Cardiac muscle cell (in vitro differentiated cells and primary cell): ENCODE measurements around the gene RANBP3. TPM values are rescaled to one million over a fixed set of nuclear protein-coding genes. Genes with fewer than 3 reads are reported as not detected.
A peak's percentile ranks its signal among the peaks of the same experiment; 100 is the strongest.

Source experiments
- DNase-seq, 2 donors: peaks; one replicate each; pipeline versions ENCODE4 v3.0.0 to v3.0.0-alpha.2; 2010 to 2017; ENCODE audit warnings: low read depth in 1 of 2, low spot score in 1 of 2
- H3K27ac ChIP-seq: fragments of 200-600 bp; sonication (generic); 2 replicates; pipeline ENCODE4 v1.5.1; 2016
- H3K27me3 ChIP-seq: fragments of 200-600 bp; sonication (generic); 2 replicates; pipeline ENCODE4 v1.6.0; 2016; ENCODE audit warnings: control low read depth
- H3K36me3 ChIP-seq: fragments of 200-600 bp; sonication (generic); 2 replicates; pipeline ENCODE4 v1.5.1; 2016; ENCODE audit warnings: control low read depth
- H3K4me1 ChIP-seq: fragments of 200-600 bp; sonication (generic); 2 replicates; pipeline ENCODE4 v1.8.1; 2017; ENCODE audit warnings: low read depth, mild to moderate bottlenecking, mixed run types
- H3K4me3 ChIP-seq: fragments of 200-600 bp; sonication (generic); 2 replicates; pipeline ENCODE4 v1.5.1; 2016; ENCODE audit warnings: mild to moderate bottlenecking
- H3K9me3 ChIP-seq: fragments of 200-600 bp; sonication (generic); 2 replicates; pipeline ENCODE4 v1.5.1; 2017; ENCODE audit warnings: low read depth, mild to moderate bottlenecking, control low read depth
- polyA plus RNA-seq: library from polyadenylated mRNA; unstranded; fragments of >200 nt; fragmentation: Nextera tagmentation; extraction: Ambion mirVana; gene quantifications from 2 replicates; pipeline ENCODE4 v1.2.1, GENCODE V29; 2016
- total RNA-seq: library from RNA; depleted of rRNA; stranded (reverse); fragments of >200 nt; gene quantifications from 2 replicates; pipeline ENCODE4 v1.2.3, GENCODE V29; 2016
- TF ChIP-seq, protein P1 (sequence below): IDR thresholded peaks from 2 replicates; pipeline ENCODE4 v1.5.1; 2012; ENCODE audit warnings: low read depth, mild to moderate bottlenecking, low read length

The RANBP3 gene
- total and polyA plus RNA-seq, 2 experiments from 2014 or later, result 17.7 to 108 TPM

DNA sequence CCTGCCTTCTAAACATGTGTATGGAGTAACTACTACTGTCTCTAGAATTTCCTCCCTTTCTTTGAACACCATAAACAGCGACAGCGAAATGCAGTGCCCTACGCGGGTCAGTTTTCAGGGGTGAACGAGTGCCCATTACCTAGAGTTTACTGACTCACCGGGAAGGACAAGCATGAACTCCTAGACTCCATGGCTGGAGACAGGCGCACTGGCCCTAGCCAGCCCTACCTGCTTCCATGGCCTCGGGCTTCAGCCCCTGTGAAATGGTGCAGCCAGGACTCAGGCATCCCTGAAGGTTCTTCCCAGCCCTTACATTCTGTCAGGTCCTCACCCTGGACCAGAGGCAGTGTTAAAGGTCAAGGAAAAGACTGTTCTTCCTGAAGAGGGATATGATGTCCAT lies 8.5 kb downstream of the RANBP3 start:
- TF ChIP-seq, protein P1, sequence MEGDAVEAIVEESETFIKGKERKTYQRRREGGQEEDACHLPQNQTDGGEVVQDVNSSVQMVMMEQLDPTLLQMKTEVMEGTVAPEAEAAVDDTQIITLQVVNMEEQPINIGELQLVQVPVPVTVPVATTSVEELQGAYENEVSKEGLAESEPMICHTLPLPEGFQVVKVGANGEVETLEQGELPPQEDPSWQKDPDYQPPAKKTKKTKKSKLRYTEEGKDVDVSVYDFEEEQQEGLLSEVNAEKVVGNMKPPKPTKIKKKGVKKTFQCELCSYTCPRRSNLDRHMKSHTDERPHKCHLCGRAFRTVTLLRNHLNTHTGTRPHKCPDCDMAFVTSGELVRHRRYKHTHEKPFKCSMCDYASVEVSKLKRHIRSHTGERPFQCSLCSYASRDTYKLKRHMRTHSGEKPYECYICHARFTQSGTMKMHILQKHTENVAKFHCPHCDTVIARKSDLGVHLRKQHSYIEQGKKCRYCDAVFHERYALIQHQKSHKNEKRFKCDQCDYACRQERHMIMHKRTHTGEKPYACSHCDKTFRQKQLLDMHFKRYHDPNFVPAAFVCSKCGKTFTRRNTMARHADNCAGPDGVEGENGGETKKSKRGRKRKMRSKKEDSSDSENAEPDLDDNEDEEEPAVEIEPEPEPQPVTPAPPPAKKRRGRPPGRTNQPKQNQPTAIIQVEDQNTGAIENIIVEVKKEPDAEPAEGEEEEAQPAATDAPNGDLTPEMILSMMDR, result no peak
- H3K27ac ChIP-seq, result peak overlapping the region; percentile 84
- DNase-seq, result no peak

DNA sequence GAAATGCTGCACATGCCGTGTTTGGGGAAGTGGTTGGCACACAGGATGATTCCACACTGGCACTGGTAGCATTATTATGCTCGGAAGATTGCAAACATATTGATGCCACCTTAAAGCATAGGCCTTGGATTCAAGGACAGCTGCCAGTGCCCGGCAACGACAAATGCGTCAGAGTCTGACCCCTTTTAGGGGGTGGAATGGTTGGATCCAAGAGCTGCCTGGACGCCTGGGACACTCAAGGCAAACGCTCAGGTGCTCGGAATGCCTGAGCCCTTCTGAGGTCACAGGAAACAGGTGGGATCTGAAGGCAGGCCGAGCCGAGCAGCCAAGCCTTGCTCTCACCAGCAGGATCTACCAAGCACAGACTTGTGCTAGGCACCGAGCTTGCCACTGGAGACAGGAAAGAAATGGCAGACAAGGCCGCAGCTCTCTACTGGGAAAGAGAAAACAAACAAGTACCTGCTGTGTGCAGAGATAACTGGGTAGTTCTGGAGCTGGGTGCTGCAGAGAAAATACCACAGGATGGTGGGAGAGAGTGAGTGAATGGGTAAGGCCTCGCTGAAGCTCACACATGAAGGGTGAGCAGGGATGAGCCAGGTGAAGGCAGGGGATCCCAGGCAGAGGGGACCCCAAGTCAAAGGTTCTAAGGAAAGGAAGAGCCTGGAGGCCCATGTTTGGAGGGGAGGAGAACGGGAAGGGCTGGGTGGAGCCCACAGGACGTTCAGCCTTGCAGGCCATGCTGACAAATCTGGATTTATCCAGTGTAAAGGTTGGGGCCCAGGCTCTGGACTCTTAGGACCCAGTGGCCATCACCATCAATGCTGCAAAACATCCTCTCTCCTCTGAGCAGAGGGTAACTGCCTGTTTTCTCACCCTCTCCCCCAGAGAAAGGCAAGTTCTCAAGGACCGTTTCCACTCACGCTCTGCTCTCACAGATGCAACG lies 9.2 kb downstream of the RANBP3 start:
- H3K27ac ChIP-seq, result peak overlapping the region; percentile 84
- no peak for DNase-seq
- H3K27me3 ChIP-seq, result no peaks in the 10 kb centered on the region
- peaks cover 39% of the 10 kb centered on the region for H3K4me1 ChIP-seq
- no peaks in the 10 kb centered on the region for H3K9me3 ChIP-seq
- H3K36me3 ChIP-seq, result no peaks in the 10 kb centered on the region
- TF ChIP-seq, protein P1, result no peak
- H3K4me3 ChIP-seq, result no peak overlapping the region

More for the DNA sequence above, 8.5 kb downstream of the RANBP3 start:
- no peak overlapping the region for H3K4me3 ChIP-seq
- H3K36me3 ChIP-seq, result no peaks in the 10 kb centered on the region
- no peaks in the 10 kb centered on the region for H3K9me3 ChIP-seq
- no peaks in the 10 kb centered on the region for H3K27me3 ChIP-seq
- H3K4me1 ChIP-seq, result peaks cover 39% of the 10 kb centered on the region

DNA sequence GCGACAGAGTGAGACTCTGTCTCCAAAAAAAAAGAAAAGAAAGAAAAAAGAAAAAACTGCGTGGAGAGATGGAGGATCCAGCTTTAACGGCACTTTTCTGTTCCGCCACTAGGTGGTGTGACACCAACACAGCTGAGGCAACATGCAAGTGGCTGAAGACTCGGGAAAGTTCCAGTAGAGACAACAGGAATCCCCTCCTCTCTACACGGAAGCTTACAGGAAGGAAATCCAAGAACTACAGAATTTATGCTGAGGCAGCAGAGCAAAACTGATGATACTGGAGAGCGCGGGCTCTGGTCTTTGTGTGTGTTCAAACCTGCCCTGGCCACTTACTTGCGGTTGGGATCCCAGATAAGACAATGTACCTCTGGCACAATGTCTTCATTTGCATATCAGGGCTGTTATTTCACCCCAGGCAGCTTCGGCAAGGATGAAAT lies 9.9 kb downstream of the RANBP3 start:
- peak overlapping the region; percentile 84 for H3K27ac ChIP-seq
- peak; percentile 76 to 90 for DNase-seq
- peaks cover 39% of the 10 kb centered on the region for H3K4me1 ChIP-seq
- H3K9me3 ChIP-seq, result no peaks in the 10 kb centered on the region
- H3K4me3 ChIP-seq, result no peak overlapping the region
- no peaks in the 10 kb centered on the region for H3K36me3 ChIP-seq
- no peaks in the 10 kb centered on the region for H3K27me3 ChIP-seq
- TF ChIP-seq, protein P1, result peak; percentile 91

DNA sequence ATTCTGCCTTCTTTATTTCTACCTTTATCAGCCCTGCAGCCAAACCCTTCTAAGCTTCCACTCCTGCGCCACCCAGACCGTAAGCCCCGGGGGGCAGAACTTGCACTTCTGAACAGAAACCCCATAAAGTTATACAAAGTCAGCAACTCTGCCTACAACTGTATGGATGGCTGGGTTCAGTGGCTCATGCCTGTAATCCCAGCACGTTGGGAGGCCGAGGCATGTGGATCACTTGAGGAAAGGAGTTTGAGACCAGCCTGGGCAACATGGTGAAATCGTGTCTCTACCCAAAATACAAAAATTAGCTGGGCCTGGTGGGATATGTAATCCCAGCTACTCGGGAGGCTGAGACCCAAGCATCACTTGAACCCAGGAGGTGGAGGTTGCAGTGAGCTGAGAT lies 10.4 kb downstream of the RANBP3 start:
- Histone ChIP-seq H3K36me3 (no peaks in the 10 kb centered on the region), H3K27me3 (no peaks in the 10 kb centered on the region), H3K27ac (peak overlapping the region; percentile 94), H3K4me1 (peaks cover 40% of the 10 kb centered on the region), H3K4me3 (no peak overlapping the region), H3K9me3 (no peaks in the 10 kb centered on the region)
- TF ChIP-seq, protein P1, result no peak
- no peak for DNase-seq

DNA sequence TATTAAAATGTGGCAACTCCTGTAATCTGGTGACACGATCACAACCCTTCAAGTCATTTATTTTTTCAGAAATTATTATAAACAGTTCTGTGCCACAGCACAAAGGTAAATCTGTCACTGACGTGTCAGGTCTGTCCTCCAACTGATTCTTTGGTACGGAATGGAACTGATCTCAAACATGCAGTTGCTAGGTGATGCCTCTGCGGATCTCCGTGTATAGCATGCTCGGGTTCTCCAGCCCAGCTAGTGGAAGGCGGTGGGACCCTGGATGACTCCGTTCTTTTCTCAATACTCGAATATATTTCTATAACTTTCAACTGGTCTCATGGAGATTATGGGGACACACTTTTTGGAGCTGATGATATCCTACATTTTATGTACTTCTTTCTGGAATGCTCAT lies 11.0 kb downstream of the RANBP3 start:
- TF ChIP-seq, protein P1, result no peak

More for the DNA sequence above, 11.0 kb downstream of the RANBP3 start:
- H3K27ac ChIP-seq, result peak overlapping the region; percentile 94
- H3K4me3 ChIP-seq, result no peak overlapping the region
- no peaks in the 10 kb centered on the region for H3K9me3 ChIP-seq
- no peaks in the 10 kb centered on the region for H3K27me3 ChIP-seq
- peaks cover 46% of the 10 kb centered on the region for H3K4me1 ChIP-seq
- no peaks in the 10 kb centered on the region for H3K36me3 ChIP-seq
- DNase-seq, result no peak
